Osteocyte (in vitro differentiated cells): ENCODE measurements around the gene NEAT1. TPM values are rescaled to one million over a fixed set of nuclear protein-coding genes. Genes with fewer than 3 reads are reported as not detected.
"Not testable (repeated sequence)": the region's sequence is repeated elsewhere in the genome, so short reads cannot be mapped to it uniquely, and the experiment has no call there.

Source experiments
- DNase-seq: peaks from one replicate; pipeline ENCODE4 v3.0.0; 2021; ENCODE audit warnings: mixed read lengths; ENCODE audit not compliant: unreplicated experiment; ENCODE audit errors: extremely low spot score
- H3K27ac Mint-ChIP-seq: one replicate; pipeline ENCODE4 v1.8.0; 2021; ENCODE audit warnings: mild to moderate bottlenecking, mixed read lengths; ENCODE audit not compliant: unreplicated experiment
- H3K27me3 Mint-ChIP-seq: one replicate; pipeline ENCODE4 v1.8.0; 2021; ENCODE audit warnings: mixed read lengths; ENCODE audit not compliant: unreplicated experiment
- H3K36me3 Mint-ChIP-seq: one replicate; pipeline ENCODE4 v1.8.0; 2021; ENCODE audit warnings: mixed read lengths; ENCODE audit not compliant: unreplicated experiment
- H3K4me1 Mint-ChIP-seq: one replicate; pipeline ENCODE4 v1.8.0; 2021; ENCODE audit warnings: mixed read lengths; ENCODE audit not compliant: unreplicated experiment
- H3K4me3 Mint-ChIP-seq: one replicate; pipeline ENCODE4 v1.8.0; 2021; ENCODE audit warnings: mild to moderate bottlenecking, moderate library complexity, mixed read lengths; ENCODE audit not compliant: unreplicated experiment
- H3K9me3 Mint-ChIP-seq: one replicate; pipeline ENCODE4 v1.8.0; 2021; ENCODE audit warnings: mixed read lengths; ENCODE audit not compliant: unreplicated experiment
- CTCF ChIP-seq: fragments of 200-600 bp; sonication (generic); IDR thresholded peaks from 2 replicates; pipeline ENCODE4 v1.5.0; 2021; ENCODE audit warnings: antibody characterized with exemption, mild to moderate bottlenecking, moderate library complexity
- total RNA-seq: library from RNA; stranded (reverse); gene quantifications from 2 replicates; pipeline ENCODE4 v1.2.1, GENCODE V29; 2021

NEAT1 gene
- total RNA-seq, 1 donor from 2014 or later, result 534 TPM

GRCh38 chr11:65454311-65454695 lies 31.7 kb downstream of the NEAT1 start:
- no peak for TF ChIP-seq CTCF
- DNase-seq, result no peak
- Mint-ChIP-seq H3K4me1 (peaks cover 37% of the 10 kb centered on the region), H3K27ac (peak overlapping the region; percentile 96), H3K9me3 (no peaks in the 10 kb centered on the region), H3K4me3 (no peak overlapping the region), H3K36me3 (peaks cover 2% of the 10 kb centered on the region), H3K27me3 (no peaks in the 10 kb centered on the region)

GRCh38 chr11:65454696-65455456 lies 32.3 kb downstream of the NEAT1 start:
- no peak for DNase-seq
- H3K27me3 Mint-ChIP-seq, result no peaks in the 10 kb centered on the region

GRCh38 chr11:65456418-65456817 lies 33.8 kb downstream of the NEAT1 start:
- Mint-ChIP-seq H3K4me3 (no peak overlapping the region), H3K4me1 (peaks cover 37% of the 10 kb centered on the region), H3K27me3 (no peaks in the 10 kb centered on the region), H3K36me3 (peaks cover 2% of the 10 kb centered on the region), H3K27ac (peak overlapping the region; percentile 5), H3K9me3 (no peaks in the 10 kb centered on the region)
- no peak for TF ChIP-seq CTCF
- no peak for DNase-seq

More at GRCh38 chr11:65454696-65455456, 32.3 kb downstream of the NEAT1 start:
- peaks cover 37% of the 10 kb centered on the region for H3K4me1 Mint-ChIP-seq
- H3K9me3 Mint-ChIP-seq, result no peaks in the 10 kb centered on the region
- no peak for TF ChIP-seq CTCF
- H3K36me3 Mint-ChIP-seq, result peaks cover 2% of the 10 kb centered on the region
- peak overlapping the region; percentile 48 for H3K4me3 Mint-ChIP-seq
- peak overlapping the region; percentile 96 for H3K27ac Mint-ChIP-seq

- no peaks in the 10 kb centered on the region for H3K9me3 Mint-ChIP-seq
- peaks cover 2% of the 10 kb centered on the region for H3K36me3 Mint-ChIP-seq
- H3K4me1 Mint-ChIP-seq, result peaks cover 13% of the 10 kb centered on the region
- H3K4me3 Mint-ChIP-seq, result no peak overlapping the region
- H3K27me3 Mint-ChIP-seq, result no peaks in the 10 kb centered on the region
- no peak for TF ChIP-seq CTCF
- no peak for DNase-seq
- H3K27ac Mint-ChIP-seq, result no peak overlapping the region
Observed at GRCh38 chr11:65459552-65459951, 37.0 kb downstream of the NEAT1 start.

GRCh38 chr11:65465471-65465870 lies 42.9 kb downstream of the NEAT1 start:
- not testable (repeated sequence) for H3K4me3 Mint-ChIP-seq, DNase-seq, H3K36me3 Mint-ChIP-seq, H3K27me3 Mint-ChIP-seq, H3K27ac Mint-ChIP-seq, H3K9me3 Mint-ChIP-seq
- H3K4me1 Mint-ChIP-seq, result peaks cover 14% of the 10 kb centered on the region

GRCh38 chr11:65467306-65467705 lies 44.7 kb downstream of the NEAT1 start:
- not testable (repeated sequence) for H3K36me3 Mint-ChIP-seq, H3K27me3 Mint-ChIP-seq, H3K27ac Mint-ChIP-seq, H3K9me3 Mint-ChIP-seq, DNase-seq, H3K4me3 Mint-ChIP-seq
- peaks cover 30% of the 10 kb centered on the region for H3K4me1 Mint-ChIP-seq
